Measurements from ENCODE around the gene ARL6IP6.
"Not testable (repeated sequence)": the region's sequence is repeated elsewhere in the genome, so short reads cannot be mapped to it uniquely, and the experiment has no call there.

The ARL6IP6 gene

GRCh38 chr2:152718076-152718908 is at the start of gene ARL6IP6:
TSS of gene ARL6IP6 (plus strand) at chr2:152718620. CDS start at chr2:152718625, 5 bp downstream.
- peak; percentile 92 for DNase-seq

DNA sequence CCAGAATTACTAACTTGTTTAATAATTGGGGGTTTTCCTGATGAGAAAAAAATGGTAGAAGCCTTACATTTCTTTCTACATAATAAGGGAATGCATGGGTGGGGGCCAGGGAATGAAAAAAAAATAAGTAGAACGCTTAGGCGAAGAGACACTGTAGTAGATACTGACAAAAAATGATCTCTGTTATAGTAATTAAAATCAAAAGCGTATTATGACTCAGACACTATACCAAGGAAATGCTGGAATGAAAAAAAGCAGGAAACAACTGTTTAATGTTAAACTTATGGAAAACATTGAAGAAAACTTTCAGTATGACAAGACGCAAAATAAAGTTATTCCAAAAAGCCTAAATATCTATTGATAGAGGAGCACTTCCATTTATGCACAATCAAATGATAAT is 44.1 kb upstream of the ARL6IP6 start:
- no peak for DNase-seq

GRCh38 chr2:152676461-152676860 is 42.0 kb upstream of the ARL6IP6 start:
- no peak for DNase-seq

DNA sequence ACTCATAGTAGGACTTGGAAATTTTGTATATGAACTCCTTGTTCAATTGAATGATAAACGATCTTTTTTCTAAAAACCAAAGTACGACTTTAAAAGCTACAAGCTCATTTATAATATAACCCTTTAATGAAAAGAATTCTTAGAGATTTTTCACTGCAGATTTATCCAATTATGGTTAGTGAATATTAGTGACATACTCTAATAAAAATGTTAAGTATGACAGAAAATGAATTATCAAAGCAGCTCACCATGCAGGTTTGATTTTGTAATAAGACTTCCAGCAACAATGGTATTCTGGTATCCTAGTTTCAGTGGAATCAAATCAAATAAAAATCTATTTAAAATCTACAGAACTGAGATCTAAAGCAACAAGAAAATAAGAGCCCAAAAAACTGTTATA is 39.6 kb upstream of the ARL6IP6 start:
- DNase-seq: no peak

- no peak for DNase-seq
Observed at GRCh38 chr2:152682663-152683062, 35.8 kb upstream of the ARL6IP6 start.

GRCh38 chr2:152683400-152683799 is 35.0 kb upstream of the ARL6IP6 start:
- DNase-seq: no peak

- DNase-seq: no peak
Observed at GRCh38 chr2:152686321-152686720, 32.1 kb upstream of the ARL6IP6 start.

DNA sequence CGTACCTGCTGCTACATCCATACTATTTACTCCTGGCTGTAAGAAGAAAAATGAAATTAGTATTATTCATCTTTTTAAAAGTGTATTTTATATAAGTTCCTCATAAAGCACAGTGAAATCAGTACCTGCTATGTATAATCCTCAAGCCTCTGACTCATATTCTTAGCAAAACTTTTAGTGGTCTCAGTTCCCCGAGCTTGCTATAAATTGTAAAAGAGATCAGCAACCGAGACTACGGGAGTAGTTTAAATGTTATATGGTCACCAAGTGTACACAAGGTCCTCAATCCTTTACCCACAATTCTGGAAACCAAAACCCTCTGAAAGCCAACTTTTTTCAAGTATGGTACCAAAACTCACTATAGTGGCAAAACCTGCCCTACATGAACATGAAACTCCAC is 25.4 kb upstream of the ARL6IP6 start:
- DNase-seq: no peak

- DNase-seq: peak; percentile 14
Observed at GRCh38 chr2:152694161-152694661, 24.2 kb upstream of the ARL6IP6 start.

DNA sequence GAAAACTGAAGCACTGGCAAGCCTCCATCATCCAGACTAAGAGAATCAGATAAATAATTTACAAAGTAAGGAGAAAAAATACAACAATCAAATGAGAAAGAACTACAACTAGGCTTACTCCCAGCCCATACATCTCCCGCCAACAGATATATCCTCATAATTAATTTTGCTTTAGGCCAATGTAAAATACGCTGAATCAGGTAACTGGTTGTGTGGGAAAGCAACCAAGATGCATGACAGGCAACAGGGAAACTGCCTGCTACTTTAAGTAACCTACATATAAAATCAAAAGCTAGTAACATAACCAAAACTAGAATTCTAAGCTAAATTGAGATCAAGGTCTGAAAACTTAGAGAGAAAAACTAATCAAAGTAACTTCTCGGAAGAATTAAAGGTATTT is 22.7 kb upstream of the ARL6IP6 start:
- no peak for DNase-seq

DNA sequence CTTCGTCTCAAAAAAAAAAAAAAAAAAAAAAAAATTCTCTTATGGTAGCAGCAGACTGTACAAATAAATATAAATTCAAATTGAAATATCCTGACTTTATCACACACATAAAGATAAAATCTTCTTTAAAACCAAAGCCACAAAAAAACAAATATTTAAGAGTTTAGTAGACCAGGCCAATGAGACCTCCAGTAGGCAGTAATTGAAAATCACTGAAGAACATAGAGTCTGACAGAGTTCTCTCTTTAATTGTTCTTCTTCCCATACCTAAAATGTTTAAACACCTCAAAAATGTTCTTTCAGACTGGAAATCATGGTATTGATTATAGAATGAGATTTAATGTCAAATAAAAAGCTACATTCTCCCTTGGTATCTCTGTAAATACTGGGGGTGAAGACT is 21.9 kb upstream of the ARL6IP6 start:
- DNase-seq: no peak

DNA sequence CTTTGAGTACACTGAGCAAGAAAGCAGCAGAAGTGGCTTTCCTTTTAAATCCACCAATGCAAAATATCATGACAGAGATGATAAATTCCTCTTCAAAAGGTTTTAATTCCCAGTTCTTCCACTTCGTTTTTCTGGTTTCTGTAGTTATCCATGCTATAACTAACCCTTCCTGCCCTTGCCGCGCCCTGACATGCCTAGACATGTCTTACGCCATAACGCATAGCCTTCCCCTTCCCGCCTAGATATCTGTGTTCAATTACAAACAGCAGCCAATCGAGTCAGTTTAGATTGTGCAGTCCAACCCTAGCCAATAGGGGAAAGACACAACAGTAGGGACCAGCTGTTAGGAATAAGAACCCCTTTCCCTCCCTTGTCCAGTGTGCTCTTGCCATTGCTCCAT is 17.2 kb upstream of the ARL6IP6 start:
- no peak for DNase-seq

- DNase-seq: no peak
Observed at GRCh38 chr2:152706477-152707021, 11.9 kb upstream of the ARL6IP6 start.

- DNase-seq: no peak
Observed at GRCh38 chr2:152708742-152709141, 9.7 kb upstream of the ARL6IP6 start.

DNA sequence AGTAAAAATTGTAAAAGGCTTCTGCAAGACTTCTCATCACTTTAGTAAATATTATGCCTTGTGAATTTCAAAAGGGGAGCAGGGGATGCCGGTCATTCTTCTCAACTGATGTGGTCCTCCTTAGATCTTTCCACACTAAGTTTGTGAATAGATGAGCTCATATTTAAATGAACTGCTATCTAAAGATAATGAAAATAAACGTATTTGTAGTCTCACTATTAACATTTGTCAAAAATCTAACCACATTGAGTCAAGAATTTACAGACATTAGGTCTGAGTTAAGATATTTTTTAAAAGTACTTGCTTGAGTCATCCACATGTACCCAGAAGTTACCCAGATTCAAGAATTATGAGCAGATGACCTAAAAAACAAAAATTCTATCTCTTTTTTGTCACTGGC is 7.7 kb upstream of the ARL6IP6 start:
- DNase-seq: no peak

DNA sequence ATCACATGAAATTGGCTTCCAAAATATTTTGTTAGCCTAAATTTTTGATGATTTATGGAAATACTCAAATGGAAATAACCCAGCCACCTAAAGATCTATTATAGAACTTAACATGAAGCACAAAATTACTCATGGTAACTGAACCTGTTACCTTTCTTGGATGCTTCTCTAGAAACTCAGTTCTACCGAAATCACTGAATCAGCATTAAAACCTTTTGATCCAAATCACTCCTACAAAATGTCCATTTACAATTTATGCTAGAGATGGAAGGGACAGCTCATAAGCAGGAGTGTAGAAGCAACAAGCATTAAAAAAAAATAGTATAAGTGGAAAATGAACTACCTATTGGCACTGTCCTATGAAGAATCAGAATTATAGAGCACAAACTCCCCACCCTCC is 3.3 kb upstream of the ARL6IP6 start:
- DNase-seq: no peak

DNA sequence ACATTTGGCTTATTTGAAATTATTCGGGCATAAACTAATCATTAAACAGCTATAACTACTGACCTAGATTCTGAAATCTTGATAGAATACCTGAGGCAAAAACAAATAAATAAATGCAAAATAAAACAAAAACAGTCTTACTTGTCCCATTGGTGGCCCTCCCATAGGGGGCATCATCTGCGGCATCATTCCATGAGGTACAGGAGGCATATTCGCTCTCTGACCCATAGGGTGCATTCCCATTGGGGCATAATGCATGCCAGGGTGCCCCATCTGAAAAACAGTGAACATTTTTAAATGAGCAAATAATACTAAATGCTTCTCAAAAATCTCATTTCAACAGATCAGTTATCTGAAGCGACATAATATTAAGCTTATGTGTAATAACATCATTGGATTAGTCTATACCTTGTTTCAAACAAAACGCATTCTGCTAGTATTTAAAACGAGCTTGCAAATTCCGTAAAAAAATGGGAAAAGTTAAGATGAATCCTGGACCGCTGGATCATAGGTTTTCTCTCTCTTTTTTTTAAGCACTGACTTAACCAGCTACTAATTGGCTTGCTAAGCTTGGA is 2.5 kb upstream of the ARL6IP6 start:
- DNase-seq: no peak

DNA sequence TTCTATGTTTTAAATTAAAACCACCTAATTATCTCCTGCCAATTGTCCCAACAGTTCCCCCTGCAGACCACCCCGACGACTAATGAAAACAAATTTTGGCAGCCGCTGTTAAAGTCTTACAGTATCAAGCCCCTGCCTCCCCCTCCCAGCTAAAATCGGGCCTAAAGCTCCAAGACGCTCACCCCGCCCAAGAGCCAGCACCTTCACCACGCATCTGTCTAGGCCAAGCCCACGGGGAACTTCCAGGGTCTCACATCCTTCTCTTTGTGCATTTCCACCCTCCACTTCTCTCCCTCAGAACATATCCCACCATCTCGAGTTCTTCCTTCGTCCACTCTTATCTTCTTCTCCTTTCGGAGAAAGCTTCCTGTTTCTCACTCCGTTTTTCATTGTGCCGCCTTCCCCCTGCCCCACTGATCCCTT is 1.6 kb upstream of the ARL6IP6 start:
- DNase-seq: peak; percentile 31

DNA sequence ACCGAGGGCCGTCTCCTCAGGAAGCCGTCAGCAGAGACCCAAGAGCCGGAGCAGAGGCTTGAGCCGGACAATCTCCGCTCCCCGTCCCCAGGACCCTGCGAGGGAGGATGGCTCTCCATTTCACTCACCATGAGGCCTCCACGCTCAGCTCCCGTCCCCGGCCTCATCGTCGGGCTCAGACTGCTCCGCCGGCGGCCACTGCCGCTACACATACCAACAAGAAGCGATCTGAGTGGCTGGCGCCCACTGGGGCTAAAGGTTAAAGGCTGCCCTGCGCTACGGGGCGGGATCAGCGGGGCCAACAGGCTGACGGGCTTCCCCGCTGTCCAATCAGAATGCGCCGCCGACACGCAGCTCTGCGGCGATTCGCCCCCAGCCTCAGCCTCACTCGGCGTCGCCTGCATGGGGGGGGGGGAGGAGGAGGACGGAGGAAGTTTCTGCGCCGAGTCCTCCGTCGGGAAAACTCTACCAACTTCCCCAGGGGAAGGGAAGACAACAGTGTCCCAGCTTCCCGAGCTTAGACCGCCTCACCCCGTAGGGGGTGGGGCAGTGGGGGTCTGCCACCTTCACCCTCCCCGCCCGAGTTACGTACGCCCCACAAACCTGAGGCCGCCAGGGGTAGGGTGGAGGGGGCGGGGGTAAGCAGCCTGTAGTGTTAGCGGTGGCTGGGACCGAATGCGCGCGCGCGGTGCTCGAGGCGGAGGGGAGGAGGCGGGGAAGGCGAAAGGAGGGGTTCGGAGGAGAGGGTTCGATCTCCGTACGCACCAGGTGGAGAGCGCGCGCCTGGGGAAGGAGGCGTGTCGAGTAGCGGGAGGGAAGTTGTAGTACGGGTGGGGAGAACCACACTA is 968 bp upstream of the ARL6IP6 start, which contains the start of gene PRPF40A:
Gene PRPF40A, minus strand, starts transcription at position 234 of the 848 bp plus-strand sequence. Its CDS starts 22 bp downstream, at position 212.
- peak; percentile 98 for DNase-seq

DNA sequence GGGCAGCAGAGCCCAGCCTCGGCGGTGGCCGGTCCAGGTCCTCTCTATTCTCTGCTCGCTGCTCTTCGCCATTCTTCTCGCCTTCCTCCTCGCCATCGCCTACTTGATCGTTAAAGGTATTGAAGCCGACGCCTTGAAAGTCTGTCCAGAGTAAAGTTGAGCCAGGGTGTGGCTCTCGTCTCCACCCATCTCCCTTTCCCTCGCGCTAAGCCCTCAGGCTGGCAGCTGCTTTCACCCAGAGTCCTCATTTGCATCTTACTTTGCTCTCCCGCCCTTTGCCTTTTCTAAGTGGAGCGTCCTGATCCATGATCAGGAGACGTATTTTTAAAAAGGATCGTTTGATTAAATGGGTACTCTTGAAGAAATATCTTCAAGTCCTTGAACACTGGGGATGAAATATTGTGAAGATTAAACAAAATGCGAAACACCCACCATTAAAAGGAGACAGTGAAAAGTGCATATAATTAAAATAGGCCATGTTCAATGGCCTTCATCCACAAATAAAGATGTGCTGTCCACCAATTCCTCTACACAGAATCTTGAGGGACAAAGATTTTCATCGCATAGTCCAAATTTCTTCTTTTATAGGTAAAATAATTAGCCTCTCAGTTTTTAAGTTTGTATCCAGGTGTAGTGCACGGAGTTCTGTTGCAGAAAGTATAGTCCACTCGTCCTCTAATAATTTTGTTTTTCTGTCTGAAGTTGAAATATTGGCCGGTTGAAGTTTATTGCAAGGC is 657 bp downstream of the ARL6IP6 start:
- no peak for DNase-seq

- DNase-seq: no peak
Observed at GRCh38 chr2:152720794-152721193, 2.4 kb downstream of the ARL6IP6 start.

DNA sequence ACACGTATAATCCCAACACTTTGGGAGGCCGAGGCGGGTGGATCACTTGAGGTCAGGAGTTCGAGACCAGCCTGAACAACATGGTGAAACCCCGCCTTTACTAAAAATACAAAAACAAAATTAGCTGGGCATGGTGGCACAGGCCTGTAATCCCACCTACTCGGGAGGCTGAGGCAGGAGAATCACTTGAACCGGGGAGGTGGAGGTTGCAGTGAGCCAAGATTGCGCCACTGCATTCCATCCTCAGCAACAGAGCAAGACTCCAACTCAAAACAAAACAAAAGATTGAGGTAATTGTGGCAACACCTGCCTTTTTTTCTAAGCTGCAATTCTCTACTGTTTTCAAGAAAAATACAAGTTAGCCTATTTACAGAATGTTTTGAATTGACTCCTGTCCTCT is 4.2 kb downstream of the ARL6IP6 start:
- not testable (repeated sequence) for DNase-seq
